GM13977 (cell line): Measurements from ENCODE around the gene PKNOX2.

Experiments used
- DNase-seq: peaks from one replicate; pipeline ENCODE4 v3.0.0; 2012; ENCODE audit warnings: low spot score
- in situ Hi-C: fragments of 300-500 bp; cut with MboI; formaldehyde crosslinking; loops from one replicate; pipeline ENCODE4 v1.12.0; 2022; ENCODE audit warnings: low sequenced_read_pairs, low pct_unique_long_range_greater_than_20kb, mixed read lengths, inconsistent platforms; ENCODE audit not compliant: unreplicated experiment
- TF ChIP-seq, protein P1 (sequence below): IDR thresholded peaks from 2 replicates; pipeline ENCODE4 v1.5.1; 2012; ENCODE audit warnings: mild to moderate bottlenecking, control low read depth; ENCODE audit not compliant: insufficient read depth; ENCODE audit errors: extremely low read depth, missing control alignments

PKNOX2 gene

DNA sequence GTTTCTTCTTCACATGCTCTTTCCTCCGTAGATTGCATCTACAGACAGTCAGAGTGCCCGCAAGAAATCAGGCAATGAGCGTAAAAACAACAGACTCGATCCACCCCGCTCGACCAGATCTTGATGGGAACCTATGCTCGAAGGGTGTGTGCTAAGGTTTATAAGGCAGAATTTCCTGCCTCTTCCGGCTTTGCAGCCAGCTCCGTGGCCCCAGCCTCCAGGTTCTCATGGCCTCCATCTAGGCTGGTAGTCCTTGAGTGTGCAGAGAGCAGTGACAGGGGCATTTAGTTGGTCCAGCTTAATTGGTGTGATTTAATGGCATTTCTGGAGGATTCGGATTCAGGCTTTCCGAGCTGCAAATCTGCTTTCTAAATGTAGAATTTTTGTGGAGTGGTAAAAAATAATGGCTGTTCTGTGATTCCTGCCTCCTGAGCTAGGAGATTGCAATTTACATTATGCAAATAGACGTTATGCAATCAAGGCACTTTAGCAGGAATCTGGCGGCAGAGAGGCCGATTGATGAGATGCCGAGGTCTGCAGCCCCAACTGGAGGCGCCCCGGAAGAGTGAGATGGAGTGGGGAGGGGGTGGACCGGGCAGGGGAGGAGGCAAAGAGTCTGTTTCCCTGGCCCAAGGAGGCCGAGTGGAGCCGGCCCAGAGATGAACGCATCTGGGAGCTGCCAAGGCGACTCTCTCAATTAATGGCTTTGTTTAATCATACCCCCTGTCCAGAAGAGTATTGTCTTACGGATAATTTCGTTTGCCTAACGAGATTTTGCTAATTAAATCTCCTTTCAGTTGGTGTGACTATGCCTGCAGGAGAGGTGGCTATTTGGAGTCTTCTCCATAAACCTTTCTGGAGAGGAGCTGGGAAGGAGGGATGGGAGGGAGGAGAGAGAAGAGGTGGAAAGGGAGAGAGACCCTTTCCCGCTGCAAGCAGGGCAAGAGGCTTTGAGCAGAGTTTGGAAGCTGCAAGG, 75.3 kb downstream of the PKNOX2 start:
- in situ Hi-C loops, result no loop called here
- no peak for DNase-seq
- TF ChIP-seq, protein P1, sequence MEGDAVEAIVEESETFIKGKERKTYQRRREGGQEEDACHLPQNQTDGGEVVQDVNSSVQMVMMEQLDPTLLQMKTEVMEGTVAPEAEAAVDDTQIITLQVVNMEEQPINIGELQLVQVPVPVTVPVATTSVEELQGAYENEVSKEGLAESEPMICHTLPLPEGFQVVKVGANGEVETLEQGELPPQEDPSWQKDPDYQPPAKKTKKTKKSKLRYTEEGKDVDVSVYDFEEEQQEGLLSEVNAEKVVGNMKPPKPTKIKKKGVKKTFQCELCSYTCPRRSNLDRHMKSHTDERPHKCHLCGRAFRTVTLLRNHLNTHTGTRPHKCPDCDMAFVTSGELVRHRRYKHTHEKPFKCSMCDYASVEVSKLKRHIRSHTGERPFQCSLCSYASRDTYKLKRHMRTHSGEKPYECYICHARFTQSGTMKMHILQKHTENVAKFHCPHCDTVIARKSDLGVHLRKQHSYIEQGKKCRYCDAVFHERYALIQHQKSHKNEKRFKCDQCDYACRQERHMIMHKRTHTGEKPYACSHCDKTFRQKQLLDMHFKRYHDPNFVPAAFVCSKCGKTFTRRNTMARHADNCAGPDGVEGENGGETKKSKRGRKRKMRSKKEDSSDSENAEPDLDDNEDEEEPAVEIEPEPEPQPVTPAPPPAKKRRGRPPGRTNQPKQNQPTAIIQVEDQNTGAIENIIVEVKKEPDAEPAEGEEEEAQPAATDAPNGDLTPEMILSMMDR, result no peak

GRCh38 chr11:125241104-125241503, 76.6 kb downstream of the PKNOX2 start:
- DNase-seq, result no peak
- TF ChIP-seq, protein P1, result no peak
- in situ Hi-C loops, result no loop called here

GRCh38 chr11:125242141-125242775, 77.7 kb downstream of the PKNOX2 start:
- DNase-seq, result no peak
- TF ChIP-seq, protein P1, result no peak
- in situ Hi-C loops, result no loop called here

GRCh38 chr11:125244166-125244565, 79.6 kb downstream of the PKNOX2 start:
- no peak for DNase-seq
- TF ChIP-seq, protein P1, result no peak
- in situ Hi-C loops, result no loop called here

DNA sequence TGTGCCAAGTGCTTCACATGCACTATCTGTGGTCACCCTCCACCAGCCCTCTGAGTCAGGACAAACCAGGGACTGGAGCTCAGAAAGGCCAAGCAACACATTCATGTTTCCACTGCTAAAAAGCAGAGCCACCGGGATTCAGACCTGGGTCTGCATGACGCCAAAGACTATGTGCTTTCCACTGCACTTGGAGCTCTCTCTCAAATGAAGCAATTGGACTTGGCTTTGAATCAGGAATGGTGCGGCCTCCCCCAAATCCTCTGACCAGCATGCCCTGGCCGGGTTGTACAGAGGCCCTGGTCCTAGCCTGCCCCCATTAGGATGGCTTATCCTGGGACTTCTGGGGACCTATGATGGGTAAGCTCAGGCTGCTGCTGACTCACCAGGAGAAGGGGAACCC, 80.7 kb downstream of the PKNOX2 start:
- TF ChIP-seq, protein P1, result no peak
- DNase-seq, result no peak
- in situ Hi-C loops, result no loop called here

- in situ Hi-C loops, result no loop called here
- DNase-seq, result no peak
- TF ChIP-seq, protein P1, result no peak
Measured at GRCh38 chr11:125247431-125247830, 82.9 kb downstream of the PKNOX2 start.
